T-helper 22 cell (primary cell): Measurements from ENCODE around the gene STYK1.
"Not testable (repeated sequence)": the region's sequence is repeated elsewhere in the genome, so short reads cannot be mapped to it uniquely, and the experiment has no call there.

Experiments
- DNase-seq: peaks from one replicate; pipeline ENCODE4 v3.0.0-alpha.2; 2020; ENCODE audit warnings: low read depth

The STYK1 gene

DNA sequence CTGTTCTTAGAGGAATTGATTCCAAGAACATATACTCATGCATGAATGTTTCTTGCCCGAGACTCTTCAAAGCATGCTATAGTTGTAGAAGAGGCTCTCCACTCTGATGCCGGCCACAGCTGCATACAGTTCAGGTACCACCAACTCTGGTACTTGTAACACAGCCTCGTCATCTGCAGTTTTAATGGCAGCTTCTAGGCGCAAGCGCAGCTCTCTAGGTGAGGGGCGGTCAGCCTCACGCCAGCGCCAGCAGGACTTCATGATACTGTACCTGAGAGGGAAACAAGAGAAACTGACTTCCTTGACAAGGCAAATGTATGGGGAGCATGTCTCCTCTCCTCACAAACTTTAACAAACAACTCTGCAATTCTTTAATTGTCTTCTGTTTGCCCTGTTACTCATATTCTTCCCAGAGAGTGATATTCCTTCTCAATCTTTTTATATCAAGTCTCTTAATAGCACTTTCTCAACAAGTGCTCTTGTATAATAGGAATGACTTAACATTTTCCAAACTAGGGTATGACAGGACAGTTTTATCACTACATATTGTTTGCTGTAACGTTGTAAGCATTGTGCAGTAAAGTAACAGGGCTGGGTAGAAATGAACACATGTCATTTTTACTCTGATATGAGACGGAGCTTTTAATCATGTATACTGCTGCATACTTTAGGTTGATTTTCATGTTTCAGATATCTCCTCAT lies 53.6 kb downstream of the STYK1 start:
- DNase-seq, result no peak

GRCh38 chr12:10618338-10618987 lies 55.4 kb downstream of the STYK1 start:
- DNase-seq, result no peak

GRCh38 chr12:10617863-10618262 lies 56.0 kb downstream of the STYK1 start:
- DNase-seq, result no peak

DNA sequence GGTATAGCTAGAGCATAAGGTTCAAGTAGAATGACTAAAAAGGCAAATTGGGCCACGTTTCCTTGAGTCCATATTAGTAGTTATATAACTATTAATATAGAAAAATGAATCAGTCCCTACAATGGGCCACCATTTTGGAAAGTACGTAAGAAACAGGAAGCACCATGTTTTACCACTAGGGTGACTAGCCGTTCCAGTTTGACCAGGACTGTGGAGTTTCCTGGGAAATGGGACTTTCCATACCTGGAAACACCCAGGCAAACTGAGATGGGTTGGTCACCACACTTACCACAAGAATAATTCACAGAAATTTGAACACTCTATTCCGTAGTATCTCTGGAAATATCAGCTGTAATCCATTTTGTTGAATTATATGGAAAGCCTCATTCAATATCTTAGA lies 58.3 kb downstream of the STYK1 start:
- DNase-seq, result no peak

DNA sequence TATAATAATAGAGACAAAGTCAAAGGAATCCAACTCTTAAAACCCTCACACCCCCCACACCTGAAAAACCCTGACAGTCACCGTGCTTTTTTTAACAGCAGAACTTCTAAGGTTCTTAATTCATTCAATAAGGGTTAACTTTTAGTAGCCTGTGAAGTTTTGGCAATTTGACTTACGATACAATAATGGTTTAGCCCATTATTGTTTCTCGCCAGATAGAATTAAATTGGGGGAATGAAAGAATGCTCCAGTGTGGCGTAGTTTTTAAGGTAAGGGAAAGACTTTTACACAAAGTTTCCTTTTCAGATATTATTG lies 59.8 kb downstream of the STYK1 start:
- DNase-seq, result no peak

- DNase-seq, result peak; percentile 90
Observed at GRCh38 chr12:10613349-10614055, 60.4 kb downstream of the STYK1 start, which contains the start of gene MAGOHB. Gene MAGOHB (minus strand): TSS chr12:10613609. CDS start chr12:10613532, 77 bp downstream.

DNA sequence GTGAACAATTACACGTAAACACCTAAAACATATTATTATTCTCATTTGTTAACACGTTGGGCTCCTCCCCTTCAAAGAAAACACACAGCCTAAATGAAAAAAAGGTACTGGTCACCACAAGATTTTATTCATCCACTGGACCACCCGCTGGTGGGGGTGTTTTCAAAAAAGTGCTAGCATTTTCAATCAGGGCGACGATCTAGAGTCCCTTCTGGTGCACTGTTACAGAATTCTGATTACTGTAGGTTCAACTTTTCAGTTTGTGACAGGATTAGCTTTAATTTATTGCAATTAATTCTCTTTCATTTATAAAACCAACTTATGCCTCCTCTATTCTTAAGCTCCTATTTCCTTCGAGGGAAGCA lies 60.9 kb downstream of the STYK1 start:
- no peak for DNase-seq

DNA sequence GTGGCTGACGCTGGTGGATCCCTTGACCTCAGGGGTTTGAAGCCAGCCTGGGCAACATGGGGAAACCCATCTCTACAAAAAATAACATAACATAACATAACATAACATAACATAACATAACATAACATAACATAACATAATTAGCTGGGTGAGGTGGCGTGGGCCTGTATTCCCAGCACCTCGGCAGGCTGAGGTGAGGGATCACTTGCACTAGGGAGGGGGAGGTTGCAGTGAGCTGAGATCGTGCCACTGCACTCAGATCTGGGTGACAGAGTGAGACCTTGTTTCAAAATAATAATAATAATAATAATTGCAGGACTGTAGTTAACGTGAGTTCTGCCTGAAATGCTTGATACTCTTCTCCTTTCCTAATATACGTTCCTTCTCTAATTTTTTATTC lies 61.7 kb downstream of the STYK1 start:
- DNase-seq, result no peak

GRCh38 chr12:10611258-10611657 lies 62.6 kb downstream of the STYK1 start:
- DNase-seq, result not testable (repeated sequence)

DNA sequence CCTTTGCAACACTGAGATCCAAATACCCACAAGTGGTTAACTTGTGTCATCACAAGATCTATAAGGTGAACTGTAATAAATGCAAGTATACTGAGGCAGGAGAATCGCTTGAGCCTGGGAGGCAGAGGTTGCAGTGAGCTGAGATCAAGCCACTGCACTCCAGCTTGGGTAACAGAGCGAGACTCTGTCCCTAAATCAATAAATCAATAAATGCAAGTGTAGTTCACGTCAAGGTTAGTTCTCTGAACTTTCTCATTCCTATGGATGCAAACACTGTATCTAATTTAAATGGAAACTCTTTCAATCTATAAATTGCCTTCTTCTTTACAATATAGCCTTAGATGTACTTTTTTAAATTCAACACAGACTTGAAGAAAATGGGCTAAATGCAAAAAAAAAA lies 63.7 kb downstream of the STYK1 start:
- DNase-seq, result no peak

DNA sequence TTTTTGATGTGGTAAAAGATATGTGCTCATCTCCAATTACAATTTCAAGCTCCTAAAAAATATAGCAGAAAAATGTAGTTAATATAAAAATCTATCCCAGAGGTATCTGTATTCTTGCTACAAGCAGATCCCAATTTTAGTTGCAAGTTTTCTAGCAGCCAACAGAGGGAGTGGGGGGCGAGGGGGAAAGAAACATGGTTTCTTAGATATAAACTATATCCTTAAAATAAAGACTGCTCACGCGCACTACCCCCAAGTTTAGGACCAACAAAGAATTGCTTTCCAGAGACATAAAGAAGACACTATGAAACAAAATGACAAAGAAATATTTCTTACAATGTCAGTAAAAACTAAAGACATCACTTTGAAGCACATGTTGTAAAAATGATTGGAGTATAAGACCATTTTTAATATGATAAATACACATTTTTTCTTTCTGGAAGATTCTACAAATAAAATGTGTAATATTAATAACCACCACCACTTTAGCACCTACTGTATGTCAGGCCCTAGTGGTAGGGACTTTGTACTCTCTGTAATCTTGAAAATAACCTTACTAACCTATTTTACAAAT lies 65.9 kb downstream of the STYK1 start:
- no peak for DNase-seq

DNA sequence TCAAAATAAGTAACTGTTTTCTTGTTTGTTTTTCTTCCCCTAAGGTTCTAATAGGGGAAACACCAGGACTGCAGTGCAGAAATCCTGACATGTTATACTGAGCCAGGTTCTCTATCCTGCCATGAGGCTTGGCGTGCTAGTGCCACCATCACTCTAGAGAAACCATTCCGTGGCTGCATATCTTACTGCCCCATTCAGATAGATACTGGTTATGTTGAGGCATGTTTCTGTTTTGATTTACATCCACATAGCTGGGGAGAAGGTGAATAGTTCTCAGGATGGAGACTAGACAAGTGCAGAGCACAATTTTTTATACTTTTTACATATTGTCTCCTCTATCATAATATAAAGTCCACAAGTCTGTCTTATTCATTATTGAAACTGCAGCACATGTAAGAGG lies 72.0 kb downstream of the STYK1 start:
- DNase-seq, result no peak

GRCh38 chr12:10600988-10601387 lies 72.9 kb downstream of the STYK1 start:
- DNase-seq, result no peak

- DNase-seq, result no peak
Observed at GRCh38 chr12:10595881-10596280, 78.0 kb downstream of the STYK1 start.

DNA sequence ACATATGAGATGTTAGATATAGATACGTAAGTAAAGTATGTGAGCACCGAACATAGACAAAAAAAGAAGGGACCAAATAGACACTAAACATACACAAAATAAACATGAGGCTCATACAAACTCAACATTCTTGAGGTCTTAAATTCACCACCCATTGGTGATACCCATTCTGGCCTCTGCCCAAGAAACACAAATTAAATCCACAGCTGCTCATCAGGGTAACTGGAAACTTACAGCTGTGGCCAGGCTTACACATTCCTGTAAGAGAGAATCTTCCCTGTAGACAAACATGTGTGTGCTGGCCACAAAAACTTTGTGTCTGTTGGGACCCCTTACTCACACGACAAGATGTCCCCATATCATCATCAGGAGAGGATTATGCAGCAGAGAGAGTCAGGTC lies 82.9 kb downstream of the STYK1 start:
- DNase-seq, result no peak

GRCh38 chr12:10584415-10584814 lies 89.4 kb downstream of the STYK1 start:
- no peak for DNase-seq

GRCh38 chr12:10582704-10583103 lies 91.1 kb downstream of the STYK1 start:
- DNase-seq, result no peak

GRCh38 chr12:10582133-10582532 lies 91.7 kb downstream of the STYK1 start:
- not testable (repeated sequence) for DNase-seq

GRCh38 chr12:10574307-10574706 lies 99.5 kb downstream of the STYK1 start:
- DNase-seq, result no peak

DNA sequence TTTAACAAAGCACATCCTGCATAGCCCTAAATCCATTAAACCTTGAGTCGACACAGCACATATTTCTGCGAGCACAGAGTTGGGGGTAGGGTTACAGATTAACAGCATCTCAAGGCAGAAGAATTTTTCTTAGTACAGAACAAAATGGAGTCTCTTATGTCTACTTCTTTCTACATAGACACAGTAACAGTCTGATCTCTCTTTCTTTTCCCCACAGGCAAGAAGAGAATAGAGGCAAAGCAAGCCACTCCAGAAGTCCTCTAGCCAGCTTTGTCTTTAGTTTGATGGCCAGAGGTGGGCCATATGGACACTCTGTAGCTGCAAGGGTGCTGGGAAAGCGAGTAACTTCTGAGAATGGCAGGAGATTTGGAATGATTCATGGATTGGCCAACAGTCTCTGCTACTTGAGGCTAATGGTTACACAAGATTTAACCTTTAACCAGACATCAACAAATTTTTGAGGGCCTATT lies 101.8 kb downstream of the STYK1 start:
- DNase-seq, result not testable (repeated sequence)

DNA sequence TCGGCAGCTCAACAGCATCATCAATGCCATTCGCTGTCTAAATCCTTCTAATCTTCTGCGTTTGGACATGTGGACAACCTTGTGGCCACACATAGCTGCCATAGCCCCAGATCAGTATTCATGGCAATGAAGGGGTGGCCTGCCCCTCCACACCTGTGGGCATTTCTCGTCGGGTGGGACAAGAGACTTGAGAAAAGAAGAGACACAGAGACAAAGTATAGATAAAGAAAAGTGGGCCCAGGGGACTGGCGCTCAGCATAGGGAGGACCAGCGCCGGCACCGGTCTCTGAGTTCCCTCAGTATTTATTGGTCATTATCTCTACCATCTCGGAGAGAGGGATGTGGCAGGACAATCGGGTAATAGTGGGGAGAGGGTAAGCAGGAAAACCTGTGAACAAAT lies 102.7 kb downstream of the STYK1 start:
- DNase-seq, result no peak
